GM19239 (cell line): ENCODE results near the gene ZNF385C.
"Not testable (repeated sequence)": the region's sequence is repeated elsewhere in the genome, so short reads cannot be mapped to it uniquely, and the experiment has no call there.

Source experiments
- DNase-seq: peaks from one replicate; pipeline ENCODE4 v3.0.0; 2011; ENCODE audit warnings: low spot score; ENCODE audit not compliant: insufficient read length
- FAIRE-seq: peaks from 2 replicates; lab custom pipeline; 2011; peaks lifted over from hg19 to GRCh38; lab: Jason Lieb, UNC

Gene ZNF385C

DNA sequence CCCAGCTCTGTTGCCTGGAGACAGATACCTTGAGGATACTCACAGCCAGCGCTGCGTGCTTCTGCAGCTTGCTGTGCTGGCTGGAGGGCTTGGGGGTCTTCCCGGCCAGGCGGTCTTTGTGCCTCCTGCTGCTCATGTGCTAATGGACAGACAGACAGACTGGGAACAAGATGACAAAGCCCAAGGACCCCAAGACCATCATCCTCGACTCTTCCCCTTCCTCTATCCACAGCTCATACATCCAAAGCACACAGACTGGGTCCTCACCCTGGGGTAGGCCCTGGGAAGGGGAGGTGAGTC, 70.7 kb downstream of the ZNF385C start:
- FAIRE-seq (no peak), DNase-seq (no peak)

DNA sequence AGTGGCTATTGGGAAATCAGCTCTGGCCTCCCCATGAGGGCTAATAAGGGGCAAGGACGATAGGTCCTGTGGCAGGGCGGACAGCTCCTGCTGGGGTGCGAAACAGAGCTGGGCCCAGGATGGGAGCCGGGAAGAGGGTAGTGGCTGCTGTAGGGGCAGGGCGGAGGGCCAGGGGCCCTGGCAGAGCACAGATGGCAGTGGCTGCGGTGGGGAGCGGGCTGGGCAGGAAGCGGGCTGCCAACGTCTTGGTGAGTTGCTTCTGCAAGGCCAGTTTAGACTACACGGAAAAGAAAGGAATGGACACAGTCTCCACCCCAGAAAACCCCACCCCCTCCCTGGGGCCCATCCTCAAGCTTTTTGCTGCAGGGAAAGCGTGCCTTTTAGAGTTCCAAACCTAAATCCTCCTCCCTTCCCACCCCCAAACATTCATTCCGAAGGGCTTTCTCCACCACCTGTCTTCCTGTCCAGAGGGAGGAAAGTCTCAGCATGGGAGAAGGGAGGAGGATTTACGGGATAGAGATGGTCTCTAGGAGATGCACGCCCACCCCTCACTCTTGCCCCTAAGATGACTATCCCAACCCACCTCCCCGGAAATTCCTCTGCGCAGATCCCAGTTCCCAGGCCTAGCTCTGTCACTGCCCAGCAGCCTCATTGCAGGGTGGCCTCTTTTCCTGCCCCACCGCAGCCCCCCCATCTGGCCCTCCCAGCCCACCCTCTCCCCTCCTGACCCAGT, 71.2 kb downstream of the ZNF385C start:
- FAIRE-seq (no peak), DNase-seq (no peak)

GRCh38 chr17:42025936-42026335, 72.3 kb downstream of the ZNF385C start:
- FAIRE-seq (no peak), DNase-seq (no peak)

DNA sequence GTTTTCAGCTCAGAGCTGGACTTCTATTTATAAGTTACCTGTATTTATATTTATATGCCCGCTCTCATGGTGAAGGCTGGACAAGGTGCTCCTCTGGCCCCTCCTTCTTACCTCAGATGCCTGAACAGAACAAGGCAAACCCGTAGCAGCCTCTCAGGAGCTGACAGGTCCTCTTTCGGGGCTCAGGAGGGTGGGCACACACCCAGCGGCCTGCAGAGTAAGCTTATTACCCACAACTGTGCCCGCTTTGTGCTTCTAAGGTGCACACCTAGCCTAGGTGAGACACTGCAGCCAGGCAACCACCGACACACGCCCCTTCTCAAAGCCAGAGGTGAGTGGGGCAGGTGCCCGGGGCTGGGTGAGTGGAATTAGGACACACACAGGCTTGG, 73.1 kb downstream of the ZNF385C start:
- no peak for DNase-seq

GRCh38 chr17:42023524-42024349, 74.5 kb downstream of the ZNF385C start:
- no peak for DNase-seq
- FAIRE-seq = no peak

More for the DNA sequence above, 73.1 kb downstream of the ZNF385C start:
- no peak for FAIRE-seq

GRCh38 chr17:42020845-42021244, 77.4 kb downstream of the ZNF385C start:
- FAIRE-seq, DNase-seq: not testable (repeated sequence)

GRCh38 chr17:42019509-42020404, 78.5 kb downstream of the ZNF385C start, which contains the start of gene NKIRAS2:
Gene NKIRAS2, plus strand, starts transcription at chr17:42020090. Its CDS starts 1,488 bp downstream, at chr17:42021578.
- peak; percentile 91 for DNase-seq
- FAIRE-seq = peak; percentile 74

GRCh38 chr17:42018988-42019387, 79.3 kb downstream of the ZNF385C start:
- FAIRE-seq (no peak), DNase-seq (no peak)

- no peak for DNase-seq
- FAIRE-seq = no peak
Measured at GRCh38 chr17:42018339-42018738, 79.9 kb downstream of the ZNF385C start.

DNA sequence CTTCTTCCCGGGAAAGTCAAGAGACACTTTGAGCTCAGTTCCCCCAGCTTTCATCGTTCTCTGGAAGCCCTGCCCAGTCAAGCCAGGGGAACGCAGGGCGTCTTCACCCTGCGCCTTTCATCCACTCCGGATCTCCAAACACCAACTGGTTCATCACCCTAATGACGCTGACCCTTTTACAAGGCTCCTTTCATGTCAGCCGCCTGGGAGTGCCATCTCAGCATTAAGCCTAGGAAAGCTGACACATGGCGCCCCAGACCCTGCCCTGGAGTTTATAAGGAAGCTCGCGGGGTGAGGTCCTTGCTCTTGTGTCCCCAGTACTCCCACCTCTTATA, 80.4 kb downstream of the ZNF385C start:
- FAIRE-seq (no peak), DNase-seq (no peak)

- DNase-seq (peak; percentile 84), FAIRE-seq (peak; percentile 87)
Measured at GRCh38 chr17:42016941-42017865, 81.1 kb downstream of the ZNF385C start, which contains the start of gene DNAJC7. Gene DNAJC7, minus strand, starts transcription at chr17:42017439. Its CDS starts 23 bp downstream, at chr17:42017416.

DNA sequence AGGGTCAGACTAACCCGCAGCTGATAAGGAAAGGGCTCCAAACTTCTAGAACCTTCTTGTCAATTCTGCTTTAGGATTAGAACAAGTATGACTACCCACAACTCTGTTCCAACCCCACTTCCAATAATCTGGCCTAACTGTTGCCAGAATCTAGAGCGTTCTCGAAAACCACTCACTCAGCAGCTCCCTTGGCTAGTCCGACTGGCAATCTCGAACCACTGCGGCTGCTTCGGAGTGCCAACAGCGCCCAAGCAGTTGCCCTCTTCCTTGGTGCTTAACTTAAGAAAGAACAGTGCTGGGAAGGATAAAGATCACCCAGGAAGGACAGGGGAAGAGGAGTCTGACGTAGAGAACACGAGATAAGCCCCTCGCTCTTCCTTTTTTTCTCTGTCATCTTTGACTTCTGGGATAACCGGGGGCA, 81.9 kb downstream of the ZNF385C start:
- no peak for DNase-seq
- no peak for FAIRE-seq

- not testable (repeated sequence) for FAIRE-seq, DNase-seq
Measured at GRCh38 chr17:42013740-42014139, 84.5 kb downstream of the ZNF385C start.

DNA sequence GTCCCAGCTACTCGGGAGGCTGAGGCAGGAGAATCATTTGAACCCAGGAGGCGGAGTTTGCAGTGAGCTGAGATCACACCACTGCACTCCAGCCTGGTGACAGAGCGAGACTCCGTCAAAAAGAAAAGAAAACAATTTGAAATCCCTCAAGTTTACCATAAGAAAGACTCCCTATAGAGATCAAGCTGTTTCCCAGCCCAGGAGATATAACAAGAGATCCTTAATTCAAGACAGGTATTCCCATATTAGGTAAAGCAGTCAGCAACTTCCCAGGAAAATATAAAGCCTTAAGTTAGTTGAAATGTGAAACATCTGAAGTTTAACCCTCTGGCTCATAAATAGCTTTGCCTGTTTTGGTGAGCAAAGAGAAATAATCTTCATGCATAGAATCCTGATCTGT, 85.9 kb downstream of the ZNF385C start:
- FAIRE-seq, DNase-seq: not testable (repeated sequence)

GRCh38 chr17:42010898-42011516, 87.3 kb downstream of the ZNF385C start:
- DNase-seq (no peak), FAIRE-seq (no peak)

GRCh38 chr17:42010266-42010680, 88.0 kb downstream of the ZNF385C start:
- FAIRE-seq, DNase-seq: not testable (repeated sequence)

DNA sequence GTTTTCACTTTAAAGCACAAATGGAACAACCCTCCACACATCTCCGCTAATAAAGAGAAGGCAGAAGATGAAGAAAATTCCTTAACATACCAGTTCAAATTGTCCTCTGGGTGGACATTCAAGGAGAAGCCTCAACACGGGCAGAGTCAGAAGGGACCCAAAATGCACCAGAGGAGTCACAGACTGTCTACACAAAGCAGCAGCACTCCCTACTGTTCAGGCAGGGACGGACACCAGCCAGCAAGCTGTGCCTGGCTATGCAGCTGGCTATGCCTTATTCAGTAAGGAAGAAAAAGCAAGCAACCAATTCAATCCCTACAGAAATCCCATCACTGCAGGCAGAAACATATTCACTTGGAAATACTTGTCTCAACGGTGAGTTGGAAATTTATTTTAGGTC, 89.1 kb downstream of the ZNF385C start:
- DNase-seq = no peak
- FAIRE-seq = no peak

DNA sequence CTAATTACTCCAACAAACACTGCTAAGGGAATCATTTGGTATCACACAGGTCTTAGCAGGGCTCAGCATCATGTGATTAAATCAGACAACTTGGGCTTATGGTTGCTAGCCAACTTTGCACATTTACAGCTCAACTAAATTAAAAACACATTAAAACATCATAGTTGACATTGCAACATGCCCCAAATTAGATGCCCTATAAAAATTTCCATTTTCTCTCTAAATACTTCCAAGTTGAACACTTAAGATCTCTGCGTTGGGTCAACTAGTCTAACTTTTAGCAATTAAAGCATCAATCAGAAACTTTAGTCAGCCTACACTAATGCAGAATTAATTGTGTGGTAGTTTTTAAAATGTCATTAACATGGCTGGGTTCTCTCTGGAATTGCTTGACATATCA, 93.1 kb downstream of the ZNF385C start:
- DNase-seq (no peak), FAIRE-seq (no peak)

GRCh38 chr17:42002792-42003301, 95.4 kb downstream of the ZNF385C start:
- DNase-seq (no peak), FAIRE-seq (no peak)
